ENCODE data around the gene CFAP74. TPM values are rescaled to one million over a fixed set of nuclear protein-coding genes. Genes with fewer than 3 reads are reported as not detected.

Gene CFAP74
- total RNA-seq, 1 donor from 2014 or later, result not detected

- ATAC-seq (ENCODE audit: low read depth) (no peak), DNase-seq (no peak)
- Mint-ChIP-seq H3K36me3 (ENCODE audit: low read depth) (no peaks in the 10 kb centered on the region), H3K27ac (no peak overlapping the region), H3K4me1 (peaks cover 8% of the 10 kb centered on the region), H3K4me3 (no peak overlapping the region), H3K27me3 (peaks cover 8% of the 10 kb centered on the region), H3K9me3 (no peaks in the 10 kb centered on the region)
- no peak for TF ChIP-seq CTCF (IDR thresholded peaks at IDR 0.05)
- ChIA-PET POLR2A (interaction anchor here (0.6 kb wide), 1 partner anchor 90 kb away, joined by 5 read pairs; no protein-coding TSS in a partner anchor), CTCF (interaction anchor here (0.9 kb wide), 1 partner anchor 15 kb away, joined by 3 read pairs; no protein-coding TSS in a partner anchor)
- intact Hi-C loops (cut with micrococcal nuclease), result no loop called here
Measured at GRCh38 chr1:2028870-2029560, 25.4 kb upstream of the CFAP74 start.

GRCh38 chr1:2027961-2028583 lies 24.5 kb upstream of the CFAP74 start:
- H3K9me3 Mint-ChIP-seq, result no peaks in the 10 kb centered on the region
- DNase-seq (no peak), ATAC-seq (ENCODE audit: low read depth) (peak; percentile 42)
- TF ChIP-seq CTCF (IDR thresholded peaks at IDR 0.05), result no peak
- peaks cover 8% of the 10 kb centered on the region for H3K4me1 Mint-ChIP-seq
- intact Hi-C loops (cut with micrococcal nuclease), result no loop called here
- H3K36me3 Mint-ChIP-seq (ENCODE audit: low read depth), result no peaks in the 10 kb centered on the region
- H3K4me3 Mint-ChIP-seq, result peak overlapping the region; percentile 19
- peaks cover 13% of the 10 kb centered on the region for H3K27me3 Mint-ChIP-seq
- CTCF ChIA-PET, result interaction anchor here (0.9 kb wide), 1 partner anchor 16 kb away, joined by 3 read pairs; no protein-coding TSS in a partner anchor
- no peak overlapping the region for H3K27ac Mint-ChIP-seq
- POLR2A ChIA-PET, result interaction anchor here (0.6 kb wide), 1 partner anchor 1872 kb away, joined by 10 read pairs; the partner anchor contains the start of gene C1orf174

GRCh38 chr1:2025491-2025981 lies 21.9 kb upstream of the CFAP74 start:
- peaks cover 8% of the 10 kb centered on the region for H3K4me1 Mint-ChIP-seq
- H3K27ac Mint-ChIP-seq, result no peak overlapping the region
- ChIA-PET CTCF (no interaction called here), POLR2A (interaction anchor here (0.6 kb wide), 2 partner anchors 169 to 592 kb away, joined by 3 to 4 read pairs; no protein-coding TSS in a partner anchor)
- H3K9me3 Mint-ChIP-seq, result no peaks in the 10 kb centered on the region
- DNase-seq (no peak), ATAC-seq (ENCODE audit: low read depth) (no peak)
- intact Hi-C loops (cut with micrococcal nuclease), result no loop called here
- no peak overlapping the region for H3K4me3 Mint-ChIP-seq
- TF ChIP-seq CTCF (IDR thresholded peaks at IDR 0.05), result no peak
- no peaks in the 10 kb centered on the region for H3K36me3 Mint-ChIP-seq (ENCODE audit: low read depth)
- peaks cover 28% of the 10 kb centered on the region for H3K27me3 Mint-ChIP-seq

- Mint-ChIP-seq H3K4me3 (no peak overlapping the region), H3K27me3 (peaks cover 33% of the 10 kb centered on the region), H3K9me3 (no peaks in the 10 kb centered on the region), H3K36me3 (ENCODE audit: low read depth) (no peaks in the 10 kb centered on the region), H3K27ac (no peak overlapping the region), H3K4me1 (peaks cover 8% of the 10 kb centered on the region)
- DNase-seq (no peak), ATAC-seq (ENCODE audit: low read depth) (no peak)
- CTCF ChIA-PET, result no interaction called here
- intact Hi-C loops (cut with micrococcal nuclease), result no loop called here
- POLR2A ChIA-PET, result no interaction called here
- no peak for TF ChIP-seq CTCF (IDR thresholded peaks at IDR 0.05)
Measured at GRCh38 chr1:2024887-2025286, 21.3 kb upstream of the CFAP74 start.

GRCh38 chr1:2024451-2024850 lies 20.9 kb upstream of the CFAP74 start:
- ATAC-seq (ENCODE audit: low read depth) (no peak), DNase-seq (no peak)
- intact Hi-C loops (cut with micrococcal nuclease), result no loop called here
- Mint-ChIP-seq H3K27me3 (peaks cover 34% of the 10 kb centered on the region), H3K4me1 (peaks cover 6% of the 10 kb centered on the region), H3K27ac (no peak overlapping the region), H3K4me3 (no peak overlapping the region), H3K36me3 (ENCODE audit: low read depth) (no peaks in the 10 kb centered on the region), H3K9me3 (no peaks in the 10 kb centered on the region)
- ChIA-PET CTCF (no interaction called here), POLR2A (no interaction called here)
- no peak for TF ChIP-seq CTCF (IDR thresholded peaks at IDR 0.05)

Measured in activated B cell treated with CpG ODN at 0.5 μM for 24 hours (primary cell).